Spleen (tissue), 11 donors: ENCODE data around the gene ARHGEF10L. TPM values are rescaled to one million over a fixed set of nuclear protein-coding genes. Genes with fewer than 3 reads are reported as not detected.

Experiments used
- DNase-seq: peaks from one replicate; pipeline ENCODE4 v3.0.0-alpha.2; 2020
- H3K27ac ChIP-seq, 8 donors: fragments of 200-600 bp; sonication (generic) in 7 of 8; 1 replicate in 4 of 8; 2 replicates in 4 of 8; pipeline versions ENCODE4 v1.5.0 to v1.8.0; 2016 to 2021; ENCODE audit warnings: inconsistent platforms in 4 of 8, mild to moderate bottlenecking in 4 of 8, moderate library complexity in 1 of 8
- H3K27me3 ChIP-seq, 7 donors: fragments of 200-600 bp; sonication (generic) in 6 of 7; replicated peaks in 1 of 7; 1 replicate in 4 of 7; 2 replicates in 3 of 7; pipeline versions ENCODE4 v1.5.0 to v1.8.0; 2016 to 2021; ENCODE audit warnings: inconsistent platforms in 3 of 7, mild to moderate bottlenecking in 1 of 7
- H3K36me3 ChIP-seq, 6 donors: fragments of 200-600 bp; sonication (generic) in 5 of 6; 1 replicate in 4 of 6; 2 replicates in 2 of 6; pipeline versions ENCODE4 v1.5.0 to v1.8.0; 2016 to 2021; ENCODE audit warnings: inconsistent platforms in 2 of 6
- H3K4me1 ChIP-seq, 6 donors: fragments of 200-600 bp; sonication (generic) in 5 of 6; 1 replicate in 3 of 6; 2 replicates in 3 of 6; pipeline versions ENCODE4 v1.5.0 to v1.8.0; 2016 to 2021; ENCODE audit warnings: inconsistent platforms in 3 of 6
- H3K4me3 ChIP-seq, 8 donors: fragments of 200-600 bp; sonication (generic) in 7 of 8; 1 replicate in 4 of 8; 2 replicates in 4 of 8; pipeline versions ENCODE4 v1.5.0 to v1.8.0; 2016 to 2021; ENCODE audit warnings: inconsistent platforms in 4 of 8, mild to moderate bottlenecking in 4 of 8, moderate library complexity in 2 of 8
- H3K9me3 ChIP-seq, 8 donors: fragments of 200-600 bp; sonication (generic) in 7 of 8; 1 replicate in 4 of 8; 2 replicates in 4 of 8; pipeline versions ENCODE4 v1.5.0 to v1.8.0; 2016 to 2021; ENCODE audit warnings: inconsistent platforms in 4 of 8
- CTCF ChIP-seq, 11 experiments: fragments of 200-600 bp in 7 of 11; fragments of 450-650 bp in 4 of 11; sonication (generic) in 4 of 11; IDR thresholded peaks in 8 of 11; conservative IDR thresholded peaks in 3 of 11; 1 replicate in 7 of 11; 2 replicates in 4 of 11; pipeline versions ENCODE4 v1.4.0 to v1.8.0; 2016 to 2021; ENCODE audit warnings: antibody characterized with exemption in 11 of 11, inconsistent platforms in 4 of 11, mild to moderate bottlenecking in 1 of 11
- POLR2A ChIP-seq, 3 donors: fragments of 450-650 bp; IDR thresholded peaks; one replicate each; pipeline ENCODE4 v1.5.1; 2017; ENCODE audit warnings: antibody characterized with exemption in 3 of 3, mild to moderate bottlenecking in 1 of 3
- POLR2AphosphoS5 ChIP-seq, 3 donors: sonication (generic); formaldehyde crosslinking; IDR thresholded peaks; one replicate each; pipeline ENCODE4 v1.5.1; 2017; ENCODE audit warnings: antibody characterized with exemption in 3 of 3
- WGBS, 5 donors: extraction: QIAGEN DNeasy Blood & Tissue Kit in 3 of 5; methylation state at CpG; one replicate each; pipeline versions ENCODE4 v1.1.5 to v1.1.7; 2013 to 2018; 5-methylcytosine and 5-hydroxymethylcytosine counted together
- intact Hi-C: fragments of 100-400 bp; cut with DNase I; formaldehyde crosslinking; loops from one replicate; pipeline ENCODE4 v1.15.0; 2023; ENCODE audit warnings: low total_unique reads
- polyA plus RNA-seq, 3 donors: library from polyadenylated mRNA; stranded (reverse); fragments of 200-250 nt; gene quantifications; one replicate each; pipeline ENCODE4 v1.2.1, GENCODE V29; 2013
- total RNA-seq, 7 donors: library from RNA; depleted of rRNA in 3 of 7; stranded (reverse); fragments of >200 nt in 3 of 7; fragmentation: NEBNext Ultra II Directional in 4 of 7; extraction: Animal tissue kit (Norgen Biotek cat#: 25700) in 4 of 7; gene quantifications; one replicate each; pipeline versions ENCODE4 v1.1.0 to v1.2.1, GENCODE V29; 2016 to 2021
- donor health status: healthy with polysubstance abuse.
- donor health status: DM: no; HTN: no; CAD: no; lungs with moderate emphysema.
- donor health status: DM: no; HTN: no; CAD: no.
- donor health status: Bipolar disorder and iron deficiency.
- donor health status: healthy.
- donor health status: DM: no; HTN: no; CAD: no.
- donor health status: DM: yes; HTN: yes; CAD: no.

The ARHGEF10L gene
- total and polyA plus RNA-seq, 10 donors = 10.0 to 40.9 (median 21.4) TPM

- intact Hi-C loops = no loop called here
- Histone ChIP-seq H3K9me3 (no peaks in the 10 kb centered on the region), H3K27ac (no peak overlapping the region), H3K4me1 (peaks cover 0 to 9% (median 0%) of the 10 kb centered on the region in 6 donors), H3K4me3 (no peak overlapping the region), H3K27me3 (no peaks in the 10 kb centered on the region), H3K36me3 (peaks cover 0 to 99% (median 22%) of the 10 kb centered on the region in 6 donors)
- WGBS, 5 donors = 81 to 92% (median 87%) methylated on average over 5 of the region's 5 CpGs
- no peak for TF ChIP-seq CTCF (IDR thresholded peaks at IDR 0.05 in 8 of 11, conservative IDR thresholded peaks at IDR 0.05 in 3 of 11)
- DNase-seq = no peak
Measured at GRCh38 chr1:17642169-17642568, 102.7 kb downstream of the ARHGEF10L start.

DNA sequence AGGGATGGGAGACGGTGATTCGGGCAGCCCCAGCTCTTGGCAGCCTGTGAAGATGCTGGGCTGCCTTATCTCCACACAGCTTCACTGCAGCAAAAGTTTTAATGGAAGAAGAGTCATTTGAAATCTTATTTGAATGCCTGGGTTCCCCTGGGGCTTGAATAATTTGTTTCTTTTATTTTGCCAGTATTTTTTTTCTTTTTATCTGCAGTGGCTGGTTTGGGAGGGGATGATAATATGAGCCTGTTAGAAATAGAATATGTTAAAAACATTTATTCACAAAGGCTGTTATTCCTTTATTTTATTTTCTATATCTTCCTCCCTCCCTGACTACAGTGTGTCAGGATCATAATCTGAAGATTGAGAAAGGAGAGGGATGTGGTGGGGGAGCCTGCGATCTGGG is 103.4 kb downstream of the ARHGEF10L start:
- no peak overlapping the region for H3K4me3 ChIP-seq
- no peak overlapping the region for H3K27ac ChIP-seq
- no peak for DNase-seq
- no peaks in the 10 kb centered on the region for H3K9me3 ChIP-seq
- intact Hi-C loops = no loop called here
- TF ChIP-seq POLR2A (IDR thresholded peaks at IDR 0.05) = no peak
- no peak for TF ChIP-seq POLR2AphosphoS5 (IDR thresholded peaks at IDR 0.05)
- TF ChIP-seq CTCF (IDR thresholded peaks at IDR 0.05 in 8 of 11, conservative IDR thresholded peaks at IDR 0.05 in 3 of 11) = no peak
- H3K4me1 ChIP-seq = peaks cover 0 to 9% (median 0%) of the 10 kb centered on the region in 6 donors
- peaks cover 0 to 92% (median 19%) of the 10 kb centered on the region in 6 donors for H3K36me3 ChIP-seq
- H3K27me3 ChIP-seq = no peaks in the 10 kb centered on the region
- WGBS, 5 donors = 78 to 91% (median 85%) methylated on average over 3 of the region's 3 CpGs

DNA sequence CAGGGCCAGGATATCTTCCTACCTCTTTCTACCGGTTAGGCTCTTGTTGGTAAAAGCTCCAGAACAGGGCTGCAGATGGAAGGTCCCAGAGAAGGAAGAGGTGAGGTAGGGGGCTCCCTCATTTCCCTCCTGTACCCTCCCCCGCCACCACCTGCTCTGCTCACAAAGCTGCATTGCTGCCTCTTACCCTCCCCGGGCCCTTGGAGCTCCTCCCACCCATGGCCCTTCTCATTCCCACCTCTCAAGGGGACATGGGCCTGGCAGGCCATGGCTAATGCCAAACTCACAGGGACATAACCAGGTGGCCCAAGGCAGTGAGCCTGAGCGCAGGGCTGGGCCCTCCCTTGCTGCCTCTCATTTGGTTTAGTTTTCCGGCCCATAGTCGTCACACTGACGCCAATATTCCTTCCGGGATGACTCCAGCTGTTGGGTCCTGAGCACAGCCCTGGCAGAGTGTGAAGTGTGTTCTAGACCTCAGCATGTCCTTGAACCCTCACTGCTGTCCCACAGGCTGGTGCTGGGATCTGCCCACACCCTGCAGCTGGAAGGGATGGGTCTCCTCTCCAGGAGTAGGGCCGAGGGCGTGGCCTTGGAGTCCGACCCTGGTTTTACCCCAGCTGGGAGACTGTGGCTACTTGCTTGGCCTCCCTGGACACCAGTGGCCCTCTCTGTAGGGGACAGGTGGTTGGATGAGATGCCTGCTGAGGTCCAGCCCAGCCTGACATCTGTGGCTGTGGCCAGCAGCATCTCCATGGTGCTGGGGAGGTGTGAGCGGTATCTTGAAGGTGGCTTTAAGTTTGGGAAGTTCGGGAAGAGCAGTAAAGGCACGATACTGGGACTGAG is 104.6 kb downstream of the ARHGEF10L start:
- peaks cover 0 to 90% (median 8%) of the 10 kb centered on the region in 6 donors for H3K36me3 ChIP-seq
- H3K27ac ChIP-seq = no peak overlapping the region
- H3K4me3 ChIP-seq = no peak overlapping the region
- TF ChIP-seq POLR2A (IDR thresholded peaks at IDR 0.05) (no peak), POLR2AphosphoS5 (IDR thresholded peaks at IDR 0.05) (no peak), CTCF (IDR thresholded peaks at IDR 0.05 in 8 of 11, conservative IDR thresholded peaks at IDR 0.05 in 3 of 11) (no peak)
- intact Hi-C loops = no loop called here
- no peaks in the 10 kb centered on the region for H3K9me3 ChIP-seq
- H3K4me1 ChIP-seq = peaks cover 0 to 9% (median 0%) of the 10 kb centered on the region in 6 donors
- 71 to 83% (median 81%) methylated on average over 12 to 14 of the region's 14 CpGs for WGBS, 5 donors
- no peaks in the 10 kb centered on the region for H3K27me3 ChIP-seq
- DNase-seq = no peak

- H3K4me1 ChIP-seq = peaks cover 0 to 2% (median 0%) of the 10 kb centered on the region in 6 donors
- DNase-seq = no peak
- peaks cover 0 to 90% (median 0%) of the 10 kb centered on the region in 6 donors for H3K36me3 ChIP-seq
- H3K27ac ChIP-seq = no peak overlapping the region
- no peak overlapping the region for H3K4me3 ChIP-seq
- no peaks in the 10 kb centered on the region for H3K9me3 ChIP-seq
- H3K27me3 ChIP-seq = no peaks in the 10 kb centered on the region
- intact Hi-C loops = no loop called here
- no peak for TF ChIP-seq POLR2A (IDR thresholded peaks at IDR 0.05)
- no peak for TF ChIP-seq CTCF (IDR thresholded peaks at IDR 0.05 in 8 of 11, conservative IDR thresholded peaks at IDR 0.05 in 3 of 11)
- no peak for TF ChIP-seq POLR2AphosphoS5 (IDR thresholded peaks at IDR 0.05)
- 87 to 94% (median 91%) methylated on average over 28 of the region's 28 CpGs for whole genome bisulfite sequencing, 5 donors
Measured at GRCh38 chr1:17645068-17645911, 105.8 kb downstream of the ARHGEF10L start.
